Parathyroid adenoma (tissue), 2 donors: ENCODE data around the gene ERFE.

ENCODE experiments used
- H2AFZ ChIP-seq: fragments of 300-600 bp; sonication (generic); one replicate; pipeline ENCODE4 v1.7.0; 2017; ENCODE audit warnings: antibody characterized with exemption, mild to moderate bottlenecking
- H3K27ac ChIP-seq: fragments of 300-600 bp; sonication (generic); one replicate; pipeline ENCODE4 v1.7.0; 2017
- H3K27me3 ChIP-seq: fragments of 300-600 bp; sonication (generic); one replicate; pipeline ENCODE4 v1.7.0; 2017; ENCODE audit warnings: low read length; ENCODE audit not compliant: control insufficient read depth, insufficient read depth
- H3K36me3 ChIP-seq: fragments of 300-600 bp; sonication (generic); one replicate; pipeline ENCODE4 v1.7.0; 2017; ENCODE audit warnings: low read length; ENCODE audit not compliant: control insufficient read depth, insufficient read depth
- H3K4me1 ChIP-seq: fragments of 300-600 bp; sonication (generic); one replicate; pipeline ENCODE4 v1.7.0; 2017; ENCODE audit warnings: control low read depth
- H3K4me2 ChIP-seq: fragments of 300-600 bp; sonication (generic); one replicate; pipeline ENCODE4 v1.7.0; 2017; ENCODE audit warnings: low read length
- H3K4me3 ChIP-seq: fragments of 300-600 bp; sonication (generic); one replicate; pipeline ENCODE4 v1.7.0; 2017; ENCODE audit warnings: low read depth, low read length
- H3K79me2 ChIP-seq: fragments of 300-600 bp; sonication (generic); one replicate; pipeline ENCODE4 v1.7.0; 2017; ENCODE audit warnings: control low read depth
- H3K9ac ChIP-seq: fragments of 300-600 bp; sonication (generic); one replicate; pipeline ENCODE4 v1.7.0; 2017; ENCODE audit warnings: mild to moderate bottlenecking
- H3K9me3 ChIP-seq: fragments of 300-600 bp; sonication (generic); one replicate; pipeline ENCODE4 v1.7.0; 2017; ENCODE audit warnings: low read length; ENCODE audit not compliant: control insufficient read depth
- CTCF ChIP-seq: fragments of 300-600 bp; sonication (generic); IDR thresholded peaks from one replicate; pipeline ENCODE4 v1.7.0; 2017; ENCODE audit warnings: antibody characterized with exemption, mild to moderate bottlenecking
- donor health status: primary hyperparathyroidism.

ERFE gene

GRCh38 chr2:238173692-238174091 is 14.9 kb downstream of the ERFE start:
- no peaks in the 10 kb centered on the region for H3K9me3 ChIP-seq
- no peak for TF ChIP-seq CTCF
- H2AFZ ChIP-seq: no peak overlapping the region
- H3K36me3 ChIP-seq: no peaks in the 10 kb centered on the region
- no peak overlapping the region for H3K9ac ChIP-seq
- no peaks in the 10 kb centered on the region for H3K4me1 ChIP-seq
- no peak overlapping the region for H3K27ac ChIP-seq
- H3K4me3 ChIP-seq: no peak overlapping the region
- H3K4me2 ChIP-seq: no peak overlapping the region
- H3K27me3 ChIP-seq: no peaks in the 10 kb centered on the region
- peaks cover 3% of the 10 kb centered on the region for H3K79me2 ChIP-seq

GRCh38 chr2:238174291-238174690 is 15.5 kb downstream of the ERFE start:
- TF ChIP-seq CTCF: no peak
- H3K4me2 ChIP-seq: no peak overlapping the region
- no peak overlapping the region for H3K9ac ChIP-seq
- no peaks in the 10 kb centered on the region for H3K9me3 ChIP-seq
- H3K4me3 ChIP-seq: no peak overlapping the region
- H3K27ac ChIP-seq: no peak overlapping the region
- H3K36me3 ChIP-seq: no peaks in the 10 kb centered on the region
- peaks cover 3% of the 10 kb centered on the region for H3K79me2 ChIP-seq
- H2AFZ ChIP-seq: no peak overlapping the region
- no peaks in the 10 kb centered on the region for H3K27me3 ChIP-seq
- H3K4me1 ChIP-seq: no peaks in the 10 kb centered on the region

DNA sequence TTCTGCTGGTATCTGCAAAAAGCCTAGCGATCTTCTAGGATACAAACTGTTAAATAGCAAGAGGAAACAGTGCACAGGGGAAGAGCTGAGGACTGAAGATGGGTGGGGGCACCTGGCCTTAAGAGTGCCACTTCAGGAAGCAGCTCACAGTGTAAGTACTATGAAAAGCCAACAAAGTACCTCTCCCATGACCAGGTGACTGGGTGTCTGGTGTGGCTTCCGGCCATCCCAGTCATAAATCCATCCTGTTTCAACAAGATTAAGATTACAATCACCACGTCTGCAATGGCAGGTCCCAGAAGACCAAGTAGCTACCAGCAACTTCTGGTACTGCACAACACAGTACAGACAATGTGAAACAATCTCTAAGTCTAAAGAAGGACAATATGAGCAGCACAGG is 15.9 kb downstream of the ERFE start:
- no peak for TF ChIP-seq CTCF
- Histone ChIP-seq H3K36me3 (no peaks in the 10 kb centered on the region), H3K79me2 (peaks cover 3% of the 10 kb centered on the region), H3K4me1 (no peaks in the 10 kb centered on the region), H3K9ac (no peak overlapping the region), H3K27ac (no peak overlapping the region), H2AFZ (no peak overlapping the region), H3K27me3 (no peaks in the 10 kb centered on the region), H3K4me2 (no peak overlapping the region), H3K9me3 (no peaks in the 10 kb centered on the region), H3K4me3 (no peak overlapping the region)

GRCh38 chr2:238176613-238177012 is 17.8 kb downstream of the ERFE start:
- no peaks in the 10 kb centered on the region for H3K9me3 ChIP-seq
- H3K27me3 ChIP-seq: no peaks in the 10 kb centered on the region
- peaks cover 3% of the 10 kb centered on the region for H3K79me2 ChIP-seq
- H3K4me1 ChIP-seq: no peaks in the 10 kb centered on the region
- no peak overlapping the region for H3K9ac ChIP-seq
- H3K27ac ChIP-seq: no peak overlapping the region
- H2AFZ ChIP-seq: no peak overlapping the region
- TF ChIP-seq CTCF: no peak
- H3K4me3 ChIP-seq: no peak overlapping the region
- no peaks in the 10 kb centered on the region for H3K36me3 ChIP-seq
- no peak overlapping the region for H3K4me2 ChIP-seq

GRCh38 chr2:238180554-238180953 is 21.8 kb downstream of the ERFE start:
- Histone ChIP-seq H3K36me3 (no peaks in the 10 kb centered on the region), H3K4me2 (no peak overlapping the region), H2AFZ (no peak overlapping the region), H3K27ac (no peak overlapping the region), H3K79me2 (no peaks in the 10 kb centered on the region), H3K9me3 (no peaks in the 10 kb centered on the region), H3K4me3 (no peak overlapping the region), H3K27me3 (no peaks in the 10 kb centered on the region), H3K4me1 (peaks cover 6% of the 10 kb centered on the region), H3K9ac (no peak overlapping the region)
- TF ChIP-seq CTCF: no peak
